KBM-7 (cell line): Measurements from ENCODE around the gene TOP2B.

Source experiments
- DNase-seq: peaks from one replicate; pipeline ENCODE4 v3.0.0-alpha.2; 2015
- in situ Hi-C: fragments of 300-500 bp; cut with MboI; formaldehyde crosslinking; loops from 2 replicates; pipeline ENCODE4 v1.14.3; 2020; ENCODE audit warnings: low sequenced_read_pairs, low pct_unique_long_range_greater_than_20kb, mixed read lengths

Gene TOP2B

GRCh38 chr3:25648107-25648535, 16.6 kb downstream of the TOP2B start:
- peak; percentile 91 for DNase-seq
- in situ Hi-C loops: no loop called here

- DNase-seq: no peak
- in situ Hi-C loops: no loop called here
These were observed 29.7 kb downstream of the TOP2B start for GRCh38 chr3:25635038-25635437.

GRCh38 chr3:25633919-25634318, 30.8 kb downstream of the TOP2B start:
- no peak for DNase-seq
- in situ Hi-C loops: no loop called here

DNA sequence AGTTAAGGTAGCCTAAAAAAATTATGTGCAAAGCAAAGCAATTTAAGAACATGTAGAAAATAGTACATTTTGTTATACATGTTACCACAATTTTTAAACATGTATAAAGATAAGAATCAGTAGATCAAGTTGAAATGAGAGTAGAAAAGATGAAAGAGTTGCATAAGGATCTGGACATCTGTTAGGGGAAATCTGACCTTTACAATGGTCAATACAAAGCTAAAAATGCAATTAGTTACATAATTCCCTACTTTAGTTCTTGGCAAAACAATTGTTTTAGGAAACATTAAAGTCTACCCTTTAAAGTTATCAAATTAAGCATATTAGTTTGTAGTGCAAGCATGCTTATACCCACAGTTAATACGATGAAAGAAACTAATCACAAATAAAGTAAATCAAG, 32.7 kb downstream of the TOP2B start:
- in situ Hi-C loops: no loop called here
- DNase-seq: no peak

- in situ Hi-C loops: no loop called here
These were observed 43.6 kb downstream of the TOP2B start for GRCh38 chr3:25621087-25621486.

GRCh38 chr3:25620493-25620892, 44.2 kb downstream of the TOP2B start:
- DNase-seq: no peak
- in situ Hi-C loops: no loop called here

More at GRCh38 chr3:25621087-25621486, 43.6 kb downstream of the TOP2B start:
- DNase-seq: no peak

DNA sequence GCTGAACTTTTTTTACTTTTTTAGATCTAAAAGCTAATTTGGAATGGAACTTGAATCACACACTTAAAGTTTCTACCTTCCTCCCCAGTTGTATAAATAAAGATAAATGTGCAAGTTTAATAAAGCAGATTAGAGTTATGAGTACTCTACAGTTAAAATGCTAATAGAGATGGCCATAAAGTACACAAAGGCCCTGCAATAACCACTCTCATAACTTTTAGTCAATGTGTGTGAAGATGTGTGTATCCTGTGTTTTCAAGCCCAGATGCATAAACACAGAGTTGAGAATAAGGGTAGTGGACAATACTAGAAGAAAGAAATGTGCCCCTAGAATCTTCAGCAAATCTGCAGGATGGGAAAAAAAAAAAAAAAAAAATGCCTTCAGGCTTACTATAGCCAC, 45.3 kb downstream of the TOP2B start:
- no peak for DNase-seq
- in situ Hi-C loops: no loop called here

GRCh38 chr3:25618028-25618427, 46.7 kb downstream of the TOP2B start:
- no peak for DNase-seq

GRCh38 chr3:25611193-25611592, 53.5 kb downstream of the TOP2B start:
- DNase-seq: no peak
- in situ Hi-C loops: no loop called here

More at GRCh38 chr3:25618028-25618427, 46.7 kb downstream of the TOP2B start:
- in situ Hi-C loops: no loop called here

GRCh38 chr3:25610779-25611178, 53.9 kb downstream of the TOP2B start:
- no peak for DNase-seq
- in situ Hi-C loops: no loop called here

DNA sequence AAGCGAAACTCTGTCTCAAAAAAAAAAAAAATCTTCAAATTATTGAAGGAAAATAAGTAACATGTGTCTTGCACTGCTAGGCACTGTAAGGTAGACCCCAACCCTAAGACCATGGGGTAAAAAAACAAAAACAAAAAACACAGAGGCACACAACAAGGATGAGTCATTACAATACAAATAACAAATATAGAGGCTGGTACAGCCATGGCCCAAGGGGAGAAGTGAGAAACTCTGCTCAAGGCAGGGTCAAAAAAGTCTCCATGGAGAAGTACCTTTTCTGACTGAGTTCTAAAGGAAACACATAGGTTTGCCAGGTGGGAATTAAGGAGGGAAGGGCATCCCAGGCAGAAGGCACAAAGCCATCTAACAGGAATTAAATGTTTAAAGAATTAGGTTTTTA, 54.5 kb downstream of the TOP2B start:
- in situ Hi-C loops: no loop called here
- DNase-seq: no peak

GRCh38 chr3:25604107-25604805, 60.5 kb downstream of the TOP2B start:
- in situ Hi-C loops: no loop called here
- DNase-seq: peak; percentile 73

DNA sequence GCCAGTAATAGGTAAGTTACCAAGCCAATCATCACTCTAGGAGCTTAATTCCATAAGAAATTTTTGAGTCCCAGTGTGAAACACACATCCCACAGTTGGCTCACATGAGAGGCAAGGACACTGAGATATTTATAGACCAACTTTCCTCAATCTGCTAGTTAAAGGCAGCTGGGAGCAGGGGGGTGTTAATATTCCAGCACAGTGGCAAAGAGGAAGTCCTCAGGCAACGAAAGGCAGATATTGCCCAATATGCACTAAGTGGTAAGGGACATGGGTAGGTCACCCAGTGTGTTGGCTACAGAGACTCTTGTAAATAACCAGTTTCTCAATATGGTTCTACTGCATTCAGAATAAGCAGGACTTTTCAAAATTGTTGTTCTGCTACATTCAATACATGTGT, 61.0 kb downstream of the TOP2B start:
- peak; percentile 71 for DNase-seq
- in situ Hi-C loops: no loop called here

DNA sequence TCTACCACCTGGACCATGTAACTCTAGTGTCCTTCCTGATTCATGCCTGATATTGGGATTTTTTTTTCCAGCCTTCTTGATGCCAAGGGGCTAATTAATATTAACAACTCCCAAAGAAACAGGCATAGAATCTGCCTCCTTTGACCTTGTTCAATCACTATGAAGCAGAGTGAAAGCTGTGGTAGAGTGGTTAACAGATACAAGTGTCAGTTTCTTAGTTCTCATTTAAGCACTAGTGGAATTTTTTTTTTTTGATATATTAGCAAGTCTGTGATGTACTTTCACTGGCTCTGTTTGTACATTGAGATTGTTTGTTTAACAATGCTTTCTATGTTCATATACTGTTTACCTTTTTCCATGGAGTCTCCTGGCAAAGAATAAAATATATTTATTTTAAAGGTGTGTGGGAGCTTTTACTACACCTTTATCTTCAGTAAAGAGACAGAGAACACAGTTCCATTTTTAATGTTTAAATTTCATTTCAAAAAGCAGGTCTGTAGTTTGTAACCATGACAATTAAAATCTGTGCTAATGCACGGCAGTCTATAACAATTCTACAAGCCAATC, 67.1 kb downstream of the TOP2B start:
- DNase-seq: no peak
- in situ Hi-C loops: no loop called here

GRCh38 chr3:25594007-25594502, 70.7 kb downstream of the TOP2B start:
- in situ Hi-C loops: no loop called here
- DNase-seq: peak; percentile 67

DNA sequence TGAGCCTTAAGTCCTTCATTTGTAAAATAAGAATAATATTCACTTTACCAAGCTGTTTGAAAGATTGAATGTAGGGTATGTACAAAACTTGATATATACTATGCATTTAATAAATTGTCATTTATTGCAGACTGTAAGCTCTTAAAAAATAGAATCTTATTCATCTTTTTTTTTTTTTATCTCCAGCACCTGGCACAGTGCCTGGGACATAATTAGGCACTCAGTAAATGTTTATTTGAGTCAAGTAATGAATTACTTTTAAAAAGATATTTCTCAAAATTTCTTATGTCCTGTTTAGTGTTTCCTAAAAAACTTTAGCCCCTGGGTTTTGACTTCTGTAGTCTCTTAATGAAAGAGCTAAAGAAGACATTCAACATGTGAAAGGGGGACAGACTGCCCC, 71.7 kb downstream of the TOP2B start:
- no peak for DNase-seq
- in situ Hi-C loops: no loop called here

- in situ Hi-C loops: no loop called here
- no peak for DNase-seq
These were observed 72.2 kb downstream of the TOP2B start for GRCh38 chr3:25592510-25592968.

DNA sequence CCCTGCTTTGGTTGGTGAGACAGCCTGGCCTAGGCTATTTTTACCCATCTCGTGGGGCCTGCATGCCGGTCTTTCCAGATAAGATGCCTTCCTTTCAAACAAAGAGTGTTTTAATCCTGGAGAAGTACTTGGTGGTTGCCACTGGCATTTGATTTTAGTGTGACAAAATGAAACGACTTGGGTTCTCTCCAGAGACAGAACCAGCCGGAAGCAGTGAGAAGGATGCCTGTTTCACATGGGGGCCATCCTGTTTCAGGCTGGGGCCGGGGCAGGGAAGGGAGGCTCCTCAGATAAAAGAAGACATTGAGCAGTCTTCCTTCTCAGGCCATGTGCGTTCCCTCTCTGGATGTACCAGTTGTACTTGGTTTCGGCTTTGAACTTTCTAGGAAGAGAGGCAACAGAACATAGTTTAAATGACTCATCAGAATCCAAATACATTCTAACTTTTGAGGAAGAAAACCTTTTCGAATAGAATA, 74.9 kb downstream of the TOP2B start:
- in situ Hi-C loops: no loop called here
- DNase-seq: no peak

DNA sequence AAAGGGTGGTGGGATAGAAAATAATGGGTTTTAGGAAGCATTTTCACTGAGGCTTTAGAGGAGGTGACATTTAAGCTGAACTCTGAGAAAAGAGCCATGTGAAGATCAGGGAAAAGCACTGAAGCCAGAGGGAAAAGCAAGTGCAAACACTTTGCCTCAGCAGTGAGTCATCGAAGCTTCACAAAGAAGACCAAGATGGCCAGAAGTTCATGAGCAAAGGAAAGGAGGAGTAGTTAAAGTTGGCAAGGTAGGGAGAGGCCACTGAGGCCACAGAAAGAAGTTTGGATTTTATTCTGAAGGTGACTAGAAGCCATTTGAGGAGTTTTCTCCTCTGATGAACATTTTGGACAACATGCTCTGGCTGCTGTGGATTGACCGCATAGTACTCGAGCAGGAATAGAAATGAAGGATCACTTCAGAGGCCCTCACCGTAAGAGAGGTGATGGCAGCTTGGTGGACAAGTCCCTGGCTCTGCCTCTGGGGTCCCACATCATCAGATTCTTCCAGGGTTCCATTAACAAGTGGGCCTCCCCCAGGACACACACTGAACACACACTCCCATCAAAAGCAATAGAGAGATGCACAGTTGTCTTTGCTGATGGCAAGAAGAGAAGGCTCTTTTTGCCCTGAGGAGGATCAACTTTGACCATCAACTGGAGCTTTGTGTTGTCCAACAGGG, 75.5 kb downstream of the TOP2B start:
- DNase-seq: no peak
- in situ Hi-C loops: no loop called here

- in situ Hi-C loops: no loop called here
- no peak for DNase-seq
These were observed 76.1 kb downstream of the TOP2B start for GRCh38 chr3:25588441-25589103.
